HG03135 (cell line): Measurements from ENCODE around the gene B3GALT4.
"Not testable (repeated sequence)": the region's sequence is repeated elsewhere in the genome, so short reads cannot be mapped to it uniquely, and the experiment has no call there.

ENCODE experiments used
- ATAC-seq: cut with Tn5 transposase; IDR thresholded peaks from one replicate; pipeline ENCODE4 v1.9.1; 2021; ENCODE audit warnings: mild to moderate bottlenecking, moderate library complexity; ENCODE audit not compliant: unreplicated experiment

Gene B3GALT4, protein sequence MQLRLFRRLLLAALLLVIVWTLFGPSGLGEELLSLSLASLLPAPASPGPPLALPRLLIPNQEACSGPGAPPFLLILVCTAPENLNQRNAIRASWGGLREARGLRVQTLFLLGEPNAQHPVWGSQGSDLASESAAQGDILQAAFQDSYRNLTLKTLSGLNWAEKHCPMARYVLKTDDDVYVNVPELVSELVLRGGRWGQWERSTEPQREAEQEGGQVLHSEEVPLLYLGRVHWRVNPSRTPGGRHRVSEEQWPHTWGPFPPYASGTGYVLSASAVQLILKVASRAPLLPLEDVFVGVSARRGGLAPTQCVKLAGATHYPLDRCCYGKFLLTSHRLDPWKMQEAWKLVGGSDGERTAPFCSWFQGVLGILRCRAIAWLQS

GRCh38 chr6:33276864-33277662, at the start of gene B3GALT4:
Gene B3GALT4 (plus strand): TSS chr6:33277123. CDS start chr6:33277420, 297 bp downstream.
- ATAC-seq, result peak; percentile 46

DNA sequence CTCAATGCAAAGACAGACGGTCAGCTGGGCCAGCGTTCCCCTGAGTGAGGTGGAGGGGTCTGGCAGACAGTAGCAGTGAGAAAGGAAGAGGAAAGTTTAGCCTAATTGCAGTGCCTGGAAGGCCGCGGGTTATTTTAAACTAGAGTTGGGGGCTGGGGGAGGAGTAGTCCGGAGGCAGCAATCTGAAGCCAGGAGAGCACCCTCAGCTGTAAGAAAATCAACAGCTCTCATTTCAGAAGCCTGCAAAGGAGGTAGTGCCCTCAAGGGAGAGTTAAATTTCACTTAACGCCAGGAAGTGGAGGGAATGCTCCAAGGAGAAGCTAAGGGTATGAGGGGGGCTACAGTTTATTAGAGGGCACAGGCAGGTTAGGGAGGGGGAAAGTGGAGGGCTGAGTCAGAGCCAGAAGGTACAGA, 41.7 kb upstream of the B3GALT4 start:
- no peak for ATAC-seq

GRCh38 chr6:33236328-33236727, 40.6 kb upstream of the B3GALT4 start:
- ATAC-seq, result no peak

DNA sequence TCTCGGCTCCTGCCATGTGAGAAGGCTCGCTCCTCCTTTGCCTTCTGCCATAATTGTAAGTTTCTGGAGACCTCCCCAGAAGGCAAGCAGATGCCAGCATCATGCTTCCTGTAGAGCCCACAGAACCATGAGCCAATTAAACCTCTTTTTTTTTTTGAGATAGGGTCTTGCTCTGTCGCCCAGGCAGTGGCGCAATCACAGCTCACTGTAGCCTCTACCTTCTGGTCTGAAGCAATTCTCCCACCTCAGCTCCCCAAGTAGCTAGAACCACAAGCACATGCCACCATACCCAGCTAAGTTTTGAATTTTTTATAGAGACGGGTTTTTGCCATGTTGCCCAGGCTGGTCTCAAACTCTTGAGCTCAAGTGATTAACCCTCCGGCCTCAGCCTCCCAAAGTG, 40.1 kb upstream of the B3GALT4 start:
- no peak for ATAC-seq

DNA sequence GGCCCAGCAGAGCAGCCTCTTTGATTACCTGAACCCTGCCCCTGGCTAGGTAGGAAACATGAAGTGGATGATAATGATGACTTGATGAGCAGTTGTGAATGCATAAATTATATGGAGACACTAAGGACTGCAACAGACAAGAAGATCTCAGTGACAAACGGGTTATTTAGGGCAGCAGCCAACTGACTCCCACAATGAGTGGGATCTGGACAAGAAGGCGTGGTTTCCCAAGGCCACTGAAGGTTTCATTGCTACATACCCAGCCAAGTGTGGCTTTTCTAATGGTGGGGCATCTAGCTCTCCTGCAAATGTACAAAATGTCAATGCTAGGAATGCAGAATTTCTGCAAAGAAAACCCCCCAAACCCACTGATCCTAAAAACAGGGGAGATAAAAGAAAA, 39.2 kb upstream of the B3GALT4 start:
- no peak for ATAC-seq

DNA sequence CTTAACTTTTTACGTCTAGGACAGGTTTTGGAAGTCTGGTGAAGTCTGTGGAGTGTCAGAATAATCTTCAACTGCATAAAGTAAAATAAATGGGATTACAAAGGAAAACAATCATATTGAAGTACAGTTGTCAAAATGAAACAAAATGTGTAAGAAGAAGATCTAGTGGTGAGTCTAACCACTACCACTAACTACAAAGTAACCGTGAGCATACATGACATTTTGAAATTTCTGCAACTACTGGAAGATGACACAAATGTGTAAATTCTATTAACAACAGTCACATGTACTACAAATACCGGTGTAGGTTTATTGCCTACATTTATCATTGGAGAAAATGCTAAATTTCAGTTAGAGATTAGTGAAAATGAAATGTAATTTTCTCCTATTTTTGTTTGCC, 35.0 kb upstream of the B3GALT4 start:
- no peak for ATAC-seq

GRCh38 chr6:33243476-33243875, 33.4 kb upstream of the B3GALT4 start:
- ATAC-seq, result no peak

DNA sequence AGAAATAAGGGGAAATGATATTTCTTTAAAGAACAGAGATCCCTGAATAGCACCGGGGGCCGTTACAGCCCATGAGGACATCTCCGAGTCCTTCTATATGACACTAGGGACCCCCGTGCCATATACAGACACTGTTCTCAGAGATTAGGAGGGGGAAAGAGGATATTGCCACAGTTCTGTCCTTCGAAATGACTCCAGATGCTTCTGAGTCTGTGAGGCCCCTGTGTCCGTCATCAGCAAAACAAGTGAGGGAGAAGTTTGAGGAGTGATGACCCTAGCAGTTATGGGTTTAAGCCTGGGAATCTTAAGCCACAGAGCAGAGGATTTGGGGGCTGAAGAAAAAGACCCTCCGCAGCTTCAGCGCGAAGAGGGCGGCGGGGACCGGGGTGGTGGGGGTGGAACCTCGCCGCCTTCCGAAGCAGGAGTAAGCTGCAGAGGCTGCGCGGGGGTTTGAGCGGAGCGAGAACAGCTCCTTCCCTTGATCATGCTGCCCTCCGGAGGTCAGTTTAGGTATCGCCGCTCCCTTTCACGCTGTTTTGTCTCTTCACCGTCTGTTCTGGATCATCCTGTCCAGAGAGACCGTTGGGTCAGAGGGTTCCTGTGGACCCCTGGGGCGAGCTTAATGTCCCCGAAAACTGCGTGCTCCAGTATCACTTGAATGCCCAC, 28.8 kb upstream of the B3GALT4 start:
- peak; percentile 36 for ATAC-seq

DNA sequence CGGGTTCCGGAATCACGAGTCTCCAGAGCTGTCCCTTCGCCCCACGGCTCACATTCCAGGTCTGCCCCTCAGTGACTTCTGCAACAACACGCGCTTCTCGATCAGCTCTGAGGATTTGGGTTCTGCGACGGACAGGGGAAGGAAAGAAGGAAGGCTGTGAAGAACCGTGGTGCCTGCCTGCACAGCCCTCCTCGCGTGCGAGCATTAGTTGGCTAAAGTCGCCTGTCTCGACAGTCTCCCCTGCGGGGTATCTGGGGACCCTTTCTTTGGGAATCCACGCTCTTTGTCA, 28.3 kb upstream of the B3GALT4 start:
- ATAC-seq, result peak; percentile 7

DNA sequence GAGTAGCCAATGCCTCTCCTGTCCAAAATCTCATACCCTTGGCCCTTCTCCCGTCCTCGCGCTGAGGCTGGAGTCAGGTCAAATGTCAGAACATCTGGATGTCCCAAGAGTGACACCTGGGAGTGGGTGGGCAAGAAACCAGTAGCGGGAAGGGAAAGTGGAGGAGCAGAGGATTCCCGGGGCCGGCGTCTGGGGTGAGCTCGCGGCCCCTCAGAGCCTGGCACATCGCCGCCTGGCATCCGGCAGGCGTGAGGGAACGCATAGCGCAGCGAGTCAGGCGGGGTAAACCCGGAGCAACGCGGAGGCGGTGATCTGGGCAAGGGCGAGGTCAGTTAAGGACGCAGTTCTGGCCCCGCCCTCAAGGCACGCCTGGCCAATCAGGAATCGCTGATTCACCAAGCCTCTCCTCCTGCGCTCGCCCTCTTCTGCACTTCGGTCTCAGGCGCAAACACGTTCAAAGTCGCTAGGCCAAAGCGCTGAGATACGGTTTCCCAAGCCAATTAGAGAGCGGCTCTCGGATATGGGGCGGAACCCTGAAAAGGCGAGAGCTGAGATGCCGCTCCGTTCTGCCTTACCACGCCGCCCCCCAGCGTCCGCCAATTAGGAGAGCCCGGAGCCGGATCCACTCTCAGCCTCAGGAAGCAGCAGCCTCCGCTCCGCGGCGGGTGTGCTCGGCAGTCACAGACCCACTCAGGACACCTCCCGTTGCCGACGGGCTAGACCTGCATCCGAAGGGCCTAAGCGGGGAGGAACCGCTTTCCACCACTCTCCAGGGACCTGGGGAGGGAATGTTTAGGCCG, 27.8 kb upstream of the B3GALT4 start:
- peak; percentile 84 for ATAC-seq

GRCh38 chr6:33249732-33250630, 26.9 kb upstream of the B3GALT4 start:
- no peak for ATAC-seq

DNA sequence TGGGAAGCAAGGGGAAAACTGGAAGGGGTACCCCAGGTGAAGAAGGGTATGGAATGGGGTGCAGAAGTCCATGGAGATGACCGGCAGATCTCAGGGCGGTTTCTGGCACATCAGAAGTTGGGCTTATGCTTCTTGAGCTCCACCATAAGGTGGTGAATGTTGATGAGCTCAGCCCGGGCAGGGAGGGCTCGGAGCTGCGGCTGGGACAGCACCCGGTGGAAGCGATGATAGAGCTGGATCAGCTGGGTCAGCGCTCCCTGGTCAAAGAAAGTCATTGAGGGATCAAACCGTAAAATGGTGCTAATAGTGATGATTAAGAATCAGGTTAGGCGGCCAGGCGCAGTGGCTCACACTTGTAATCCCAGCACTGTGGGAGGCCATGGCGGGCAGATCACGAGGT, 26.2 kb upstream of the B3GALT4 start:
- no peak for ATAC-seq

GRCh38 chr6:33251395-33252012, 25.4 kb upstream of the B3GALT4 start:
- ATAC-seq, result no peak

DNA sequence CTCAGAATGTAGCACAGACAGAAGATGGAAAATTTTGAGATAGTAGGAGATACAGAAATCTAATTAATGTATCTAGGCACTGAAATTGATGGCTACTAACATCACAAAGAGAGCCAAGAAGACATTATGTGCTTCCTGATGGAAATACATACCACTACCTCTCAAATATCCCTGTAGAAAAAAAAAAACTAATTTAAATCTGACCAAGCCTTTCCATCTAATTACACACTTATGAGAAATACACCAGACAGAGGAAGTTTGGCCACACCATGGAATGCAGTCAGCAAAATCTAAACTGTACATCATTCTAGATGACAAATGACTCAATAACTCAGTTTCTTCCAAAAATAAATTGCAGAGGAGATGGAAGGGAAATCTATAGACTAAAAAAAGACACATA, 24.2 kb upstream of the B3GALT4 start:
- ATAC-seq, result no peak

DNA sequence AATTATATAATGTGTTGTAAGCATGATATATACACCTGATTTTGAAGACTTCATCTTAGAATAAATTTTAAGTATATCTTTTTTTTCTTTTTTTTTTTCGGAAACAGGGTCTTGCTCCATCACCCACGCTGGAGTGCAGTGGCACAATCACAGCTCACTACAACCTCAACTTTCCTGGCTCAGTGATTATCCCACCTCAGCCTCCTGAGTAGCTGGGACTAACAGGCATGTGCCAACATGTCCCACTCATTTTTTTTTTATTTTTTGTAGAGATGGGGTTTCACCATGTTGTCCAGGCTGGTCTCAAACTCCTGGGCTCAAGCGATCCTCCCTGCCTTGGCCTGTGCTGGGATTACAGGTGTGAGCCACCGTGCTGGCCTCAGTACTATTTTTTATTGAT, 22.3 kb upstream of the B3GALT4 start:
- no peak for ATAC-seq

DNA sequence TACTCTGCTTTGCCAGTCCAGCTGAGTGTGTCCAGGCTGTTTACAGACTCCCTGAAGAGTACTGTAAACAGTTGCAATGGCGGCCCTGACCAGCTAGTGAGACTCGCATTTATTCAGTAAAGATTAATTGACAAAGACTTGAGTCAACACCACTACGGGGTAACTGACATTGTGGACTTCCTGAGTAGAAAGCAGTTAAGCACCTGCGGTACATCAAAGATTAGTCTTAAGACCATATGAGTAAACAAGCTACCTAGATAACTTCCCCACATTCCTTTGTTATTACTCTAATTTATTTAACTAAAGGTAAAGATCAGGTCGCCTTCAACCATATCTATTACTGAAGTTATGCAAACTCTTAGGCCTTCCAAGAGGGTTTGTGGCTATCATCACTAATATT, 17.9 kb upstream of the B3GALT4 start:
- no peak for ATAC-seq

- ATAC-seq, result not testable (repeated sequence)
Observed at GRCh38 chr6:33262490-33262889, 14.4 kb upstream of the B3GALT4 start.

GRCh38 chr6:33264015-33264414, 12.9 kb upstream of the B3GALT4 start:
- ATAC-seq, result no peak

GRCh38 chr6:33271117-33271467, 5.8 kb upstream of the B3GALT4 start:
- no peak for ATAC-seq
